ENCODE results near the gene TSPAN17.
"Not testable (repeated sequence)": the region's sequence is repeated elsewhere in the genome, so short reads cannot be mapped to it uniquely, and the experiment has no call there.

TSPAN17 gene

GRCh38 chr5:176647030-176647842, at the start of gene TSPAN17:
TSS of gene TSPAN17 (plus strand) at chr5:176647484. CDS start at chr5:176647616, 132 bp downstream.
- peak; percentile 100 for DNase-seq

DNA sequence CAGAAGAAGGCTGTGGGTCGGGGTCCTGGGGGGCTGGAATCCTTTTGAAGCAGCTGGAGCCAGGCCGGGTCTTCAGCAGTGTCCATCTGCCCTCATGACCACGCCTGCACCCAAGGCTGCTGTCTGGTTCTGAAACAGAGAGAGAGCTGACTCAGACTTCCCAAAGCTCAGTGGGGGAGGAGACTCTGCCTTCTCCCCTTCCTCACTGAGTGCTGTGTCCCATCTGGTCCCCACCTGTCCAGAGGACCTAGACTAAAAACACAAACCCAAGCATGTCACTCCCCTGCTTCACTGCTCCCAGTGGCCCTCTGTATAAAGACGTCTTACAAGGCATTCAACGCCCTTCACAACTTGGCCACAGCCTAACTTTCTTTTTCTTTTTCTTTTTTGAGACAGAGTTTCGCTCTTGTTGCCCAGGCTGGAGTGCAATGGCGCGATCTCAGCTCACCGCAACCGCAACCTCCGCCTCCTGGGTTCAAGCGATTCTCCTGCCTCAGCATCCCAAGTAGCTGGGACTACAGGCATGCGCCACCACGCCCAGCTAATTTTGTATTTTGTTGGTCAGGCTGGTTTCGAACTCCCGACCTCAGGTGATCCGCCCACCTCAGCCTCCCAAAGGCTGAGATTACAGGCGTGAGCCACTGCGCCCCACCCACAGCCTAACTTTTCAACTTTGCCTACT, 47.4 kb upstream of the TSPAN17 start:
- DNase-seq = not testable (repeated sequence)

GRCh38 chr5:176601901-176602482, 45.3 kb upstream of the TSPAN17 start:
- DNase-seq = no peak

GRCh38 chr5:176603091-176603490, 44.2 kb upstream of the TSPAN17 start:
- DNase-seq = no peak

- no peak for DNase-seq
Observed at GRCh38 chr5:176606032-176606431, 41.3 kb upstream of the TSPAN17 start.

DNA sequence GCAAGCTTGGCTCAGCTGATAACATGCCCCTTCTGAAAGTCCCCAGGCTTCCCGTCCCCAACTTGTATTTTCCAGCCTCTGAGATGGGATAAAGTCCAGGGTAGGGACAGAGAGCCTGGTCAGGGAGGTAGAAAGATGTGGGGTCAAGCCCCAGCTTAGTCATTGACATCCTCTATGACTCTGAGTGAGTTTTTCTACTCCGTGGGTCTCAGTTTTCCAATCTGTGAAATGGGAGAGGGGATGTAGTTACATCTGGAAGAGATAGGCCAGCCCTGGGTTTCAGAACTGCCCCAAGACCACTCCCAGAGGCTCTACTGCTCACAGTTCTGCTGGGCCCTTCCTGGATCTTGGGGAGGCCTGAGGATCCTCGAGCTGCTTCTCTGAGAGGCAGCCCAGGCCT, 40.4 kb upstream of the TSPAN17 start:
- DNase-seq = no peak

- DNase-seq = no peak
Observed at GRCh38 chr5:176608142-176608705, 39.1 kb upstream of the TSPAN17 start.

GRCh38 chr5:176608937-176609723, 38.2 kb upstream of the TSPAN17 start:
- DNase-seq = no peak

DNA sequence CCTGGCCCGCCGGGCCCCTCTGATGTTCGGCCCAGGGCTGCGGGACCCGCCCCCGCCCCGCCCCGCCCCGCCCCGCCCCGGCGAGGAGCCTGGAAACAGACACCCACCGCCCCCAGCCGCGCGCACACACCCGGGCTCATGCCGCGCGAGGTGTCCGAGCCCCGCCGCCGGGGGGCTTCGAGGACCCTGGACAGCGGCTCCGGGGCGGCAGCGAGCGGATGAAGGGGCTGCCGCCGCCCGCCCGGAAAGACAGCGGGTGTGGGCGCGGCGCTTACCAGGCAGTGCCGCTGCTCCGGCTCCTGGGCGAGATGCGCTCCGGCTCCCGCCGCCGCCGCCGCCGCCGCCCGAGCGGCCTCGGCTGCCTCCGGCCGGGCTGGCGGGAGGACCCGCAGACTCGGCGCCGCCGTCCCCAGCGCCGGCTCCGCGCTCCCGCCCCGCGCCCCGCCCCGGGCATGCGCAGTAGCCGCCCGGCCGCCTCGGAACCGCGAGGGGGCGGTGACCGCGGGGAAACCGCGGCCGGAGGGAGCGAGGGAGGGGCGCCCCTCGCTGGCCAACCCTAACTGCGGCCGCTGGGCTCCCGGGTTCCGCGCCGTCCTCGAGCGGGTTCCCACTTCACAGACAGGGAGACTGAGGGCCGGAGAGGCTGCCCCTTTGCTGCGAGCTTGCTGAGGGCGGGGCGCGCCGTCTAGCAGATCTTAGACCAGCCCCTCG, 37.4 kb upstream of the TSPAN17 start, which contains the start of gene GPRIN1:
GPRIN1 (minus strand) TSS at position 433 of the 711 bp plus-strand sequence. CDS start 10,322 bp downstream, outside the sequence.
- peak; percentile 82 for DNase-seq

- DNase-seq = no peak
Observed at GRCh38 chr5:176610435-176610773, 36.9 kb upstream of the TSPAN17 start.

- peak; percentile 65 for DNase-seq
Observed at GRCh38 chr5:176611435-176611834, 35.8 kb upstream of the TSPAN17 start.

GRCh38 chr5:176612008-176612407, 35.3 kb upstream of the TSPAN17 start:
- DNase-seq = no peak

DNA sequence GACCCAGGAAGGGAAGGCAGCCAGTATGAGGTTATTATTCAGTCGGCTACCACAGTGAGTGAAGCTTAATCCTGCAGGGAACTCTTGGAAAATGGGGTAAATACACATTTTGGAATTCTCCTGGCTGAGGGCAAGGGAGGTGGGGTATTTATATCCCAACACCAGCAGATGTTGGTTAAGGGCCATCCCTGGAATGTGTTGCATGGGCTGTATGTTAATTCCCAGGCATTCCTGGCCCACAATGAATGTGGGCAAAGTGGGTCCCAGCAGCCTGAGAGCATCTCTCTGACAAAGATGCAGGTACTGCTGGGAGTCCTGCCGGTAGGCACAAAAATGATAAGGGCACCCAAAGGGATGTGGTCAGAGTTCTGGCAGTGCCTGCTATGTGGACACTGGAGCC, 34.4 kb upstream of the TSPAN17 start:
- DNase-seq = no peak

DNA sequence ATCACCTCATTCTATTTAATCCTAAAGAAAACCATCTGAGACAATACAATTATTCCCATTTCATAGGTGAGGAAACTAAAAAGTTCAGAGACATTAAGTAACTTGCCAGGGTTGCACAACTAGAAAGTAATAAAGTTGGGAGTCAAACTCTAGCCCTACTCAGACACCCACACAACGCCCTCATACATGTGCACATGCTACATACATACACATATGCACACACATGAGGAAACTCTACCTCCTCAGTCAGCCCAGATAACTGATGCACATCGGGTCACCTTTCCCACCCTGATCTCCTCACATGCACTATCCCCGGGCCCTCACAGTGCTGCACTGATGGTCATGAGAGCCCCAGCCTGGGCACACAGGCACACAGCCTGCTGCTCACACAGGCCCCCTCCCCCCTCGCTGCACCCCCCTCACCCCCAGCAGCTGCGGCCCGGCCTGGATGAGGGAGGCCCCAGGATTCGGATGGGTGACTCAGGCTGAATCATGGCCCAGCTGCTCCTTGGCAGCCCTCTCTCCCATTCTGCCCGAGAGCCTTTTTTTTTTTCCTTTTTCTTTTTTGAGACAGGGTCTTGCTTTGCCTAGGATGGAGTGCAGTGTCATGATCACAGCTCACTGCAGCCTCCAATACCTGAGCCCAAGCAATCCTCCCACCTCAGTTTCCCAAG, 32.3 kb upstream of the TSPAN17 start:
- DNase-seq = no peak

DNA sequence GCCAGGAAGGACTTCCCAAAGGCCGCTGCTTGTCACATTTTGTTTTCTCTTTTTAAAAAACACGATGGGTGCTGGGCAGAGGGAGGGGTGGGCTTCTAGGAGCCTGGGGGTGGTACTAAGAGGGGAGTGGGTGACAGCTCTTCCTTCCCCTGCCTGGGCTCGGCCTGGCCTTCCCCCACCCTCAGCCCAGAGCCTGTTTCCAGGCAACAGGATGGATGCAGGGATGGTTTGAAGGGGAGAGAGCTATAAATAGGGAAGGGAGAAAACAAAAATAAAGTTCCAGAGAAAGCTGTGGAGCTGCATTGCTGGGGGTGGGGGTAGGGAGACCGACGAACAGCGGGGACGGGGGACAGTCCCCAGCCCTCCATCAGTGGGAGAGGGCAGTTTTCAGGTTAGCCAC, 30.8 kb upstream of the TSPAN17 start:
- no peak for DNase-seq

DNA sequence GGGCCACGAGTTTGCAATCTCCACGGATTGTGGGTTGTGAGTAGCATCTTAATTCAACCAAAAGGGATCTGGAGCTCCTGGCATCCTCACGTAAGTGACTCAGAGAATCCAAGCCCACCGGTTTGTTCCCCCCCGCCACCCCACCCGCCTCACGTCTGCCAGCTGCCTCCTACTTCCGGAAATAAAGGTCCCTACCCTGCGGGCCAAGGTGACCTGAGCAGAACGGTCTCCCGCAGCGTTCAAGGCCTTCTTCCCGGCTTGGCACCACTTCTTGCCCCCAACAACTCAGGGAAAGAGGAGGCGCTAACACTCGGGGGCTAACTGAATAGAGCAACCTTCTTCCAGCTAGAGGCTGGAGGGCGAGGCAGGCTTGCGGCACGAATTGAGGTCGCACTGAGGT, 28.5 kb upstream of the TSPAN17 start:
- DNase-seq = no peak

GRCh38 chr5:176619203-176619568, 28.1 kb upstream of the TSPAN17 start:
- peak; percentile 70 for DNase-seq

DNA sequence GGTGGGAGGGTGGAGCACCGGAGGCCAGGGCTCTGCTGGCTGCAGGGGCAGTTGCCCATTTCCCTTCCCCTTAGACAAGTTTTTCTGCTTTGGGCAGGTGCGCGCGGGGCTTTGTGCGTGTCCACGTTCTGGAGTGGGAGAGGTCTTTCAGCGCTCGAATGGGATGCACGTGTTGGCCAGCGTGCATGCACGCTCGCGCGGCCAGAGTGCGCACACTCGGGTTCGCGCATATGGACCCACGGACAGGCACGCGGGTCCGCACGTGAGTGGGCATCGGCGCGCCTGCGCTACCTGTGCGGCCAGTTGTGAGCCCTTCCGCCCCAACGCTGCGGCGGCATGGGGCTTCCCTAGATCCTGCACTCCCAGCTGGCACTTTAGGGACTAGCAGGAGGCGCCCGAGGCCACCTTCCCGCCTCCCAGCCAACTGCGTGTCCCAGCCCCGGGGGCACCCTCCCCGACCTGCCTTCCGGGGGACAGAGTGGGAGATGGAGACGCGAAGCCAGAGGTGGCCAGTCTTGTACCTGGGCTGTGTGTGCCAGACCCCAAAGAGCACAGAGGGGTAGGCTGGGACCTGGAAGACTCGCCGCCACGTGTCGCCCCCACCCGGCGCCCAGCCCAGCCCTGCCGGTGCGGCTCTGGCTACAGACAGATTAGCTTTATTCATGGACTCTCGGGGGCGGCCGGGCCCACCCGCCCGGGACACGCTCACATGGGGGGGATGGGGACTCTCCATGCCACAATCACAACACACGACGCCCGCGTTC, 27.5 kb upstream of the TSPAN17 start:
- no peak for DNase-seq

- DNase-seq = no peak
Observed at GRCh38 chr5:176620333-176620981, 26.8 kb upstream of the TSPAN17 start.

GRCh38 chr5:176621661-176622079, 25.6 kb upstream of the TSPAN17 start:
- DNase-seq = no peak

Measured in activated CD4-positive, CD25-positive, alpha-beta regulatory T cell treated with anti-CD3 and anti-CD28 coated beads, Interleukin-2, amount 50 U/mL, for 72 hours (primary cell).